ENCODE data around the gene KCNIP4. TPM values are rescaled to one million over a fixed set of nuclear protein-coding genes. Genes with fewer than 3 reads are reported as not detected.

Gene KCNIP4
- total RNA-seq, 1 donor from 2014 or later, result 0.59 TPM

GRCh38 chr4:21374641-21375368 lies 573.8 kb downstream of the KCNIP4 start:
- no peak overlapping the region for H3K27ac ChIP-seq (ENCODE audit: low read depth, low read length)
- no peaks in the 10 kb centered on the region for H3K79me2 ChIP-seq (ENCODE audit: insufficient read depth, low read length)
- H3K4me1 Mint-ChIP-seq (ENCODE audit: low read depth, unreplicated experiment), result peaks cover 7% of the 10 kb centered on the region
- no peak overlapping the region for H3K4me3 Mint-ChIP-seq (ENCODE audit: unreplicated experiment)
- no peaks in the 10 kb centered on the region for H3K36me3 Mint-ChIP-seq (ENCODE audit: low read depth, unreplicated experiment)
- DNase-seq (ENCODE audit: low read depth) (no peak), FAIRE-seq (no peak)
- H3K36me3 ChIP-seq (ENCODE audit: insufficient read depth, low read length), result no peaks in the 10 kb centered on the region
- no peaks in the 10 kb centered on the region for H4K20me1 ChIP-seq (ENCODE audit: insufficient read depth, low read length)
- no peaks in the 10 kb centered on the region for H3K4me1 ChIP-seq (ENCODE audit: insufficient read depth, low read length)
- no peaks in the 10 kb centered on the region for H3K27me3 ChIP-seq (ENCODE audit: insufficient read depth, low read length)
- H3K9me3 Mint-ChIP-seq (ENCODE audit: unreplicated experiment), result no peaks in the 10 kb centered on the region
- H3K27me3 Mint-ChIP-seq (ENCODE audit: low read depth, unreplicated experiment), result no peaks in the 10 kb centered on the region
- H3K4me3 ChIP-seq (ENCODE audit: insufficient read depth, low read depth, low read length), result no peak overlapping the region
- H3K9ac ChIP-seq (ENCODE audit: low read length), result no peak overlapping the region
- no peak for TF ChIP-seq EZH2 (IDR thresholded peaks at IDR 0.05; ENCODE audit: insufficient read depth, low read length)
- TF ChIP-seq, protein P1, sequence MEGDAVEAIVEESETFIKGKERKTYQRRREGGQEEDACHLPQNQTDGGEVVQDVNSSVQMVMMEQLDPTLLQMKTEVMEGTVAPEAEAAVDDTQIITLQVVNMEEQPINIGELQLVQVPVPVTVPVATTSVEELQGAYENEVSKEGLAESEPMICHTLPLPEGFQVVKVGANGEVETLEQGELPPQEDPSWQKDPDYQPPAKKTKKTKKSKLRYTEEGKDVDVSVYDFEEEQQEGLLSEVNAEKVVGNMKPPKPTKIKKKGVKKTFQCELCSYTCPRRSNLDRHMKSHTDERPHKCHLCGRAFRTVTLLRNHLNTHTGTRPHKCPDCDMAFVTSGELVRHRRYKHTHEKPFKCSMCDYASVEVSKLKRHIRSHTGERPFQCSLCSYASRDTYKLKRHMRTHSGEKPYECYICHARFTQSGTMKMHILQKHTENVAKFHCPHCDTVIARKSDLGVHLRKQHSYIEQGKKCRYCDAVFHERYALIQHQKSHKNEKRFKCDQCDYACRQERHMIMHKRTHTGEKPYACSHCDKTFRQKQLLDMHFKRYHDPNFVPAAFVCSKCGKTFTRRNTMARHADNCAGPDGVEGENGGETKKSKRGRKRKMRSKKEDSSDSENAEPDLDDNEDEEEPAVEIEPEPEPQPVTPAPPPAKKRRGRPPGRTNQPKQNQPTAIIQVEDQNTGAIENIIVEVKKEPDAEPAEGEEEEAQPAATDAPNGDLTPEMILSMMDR (IDR thresholded peaks at IDR 0.05; ENCODE audit: insufficient read depth, low read depth, low read length), result no peak
- no peaks in the 10 kb centered on the region for H3K9me3 ChIP-seq (ENCODE audit: insufficient read depth, low read depth, low read length)
- no peak overlapping the region for H2AFZ ChIP-seq (ENCODE audit: low read depth, low read length)
- H3K4me2 ChIP-seq (ENCODE audit: low read length), result no peak overlapping the region
- no peak overlapping the region for H3K27ac Mint-ChIP-seq (ENCODE audit: unreplicated experiment)

- no peak for DNase-seq (ENCODE audit: low read depth)
Measured at GRCh38 chr4:21367567-21367966, 581.0 kb downstream of the KCNIP4 start.

More at GRCh38 chr4:21367567-21367966, 581.0 kb downstream of the KCNIP4 start:
- H3K27ac Mint-ChIP-seq (ENCODE audit: unreplicated experiment), result no peak overlapping the region
- H3K27me3 ChIP-seq (ENCODE audit: insufficient read depth, low read length), result no peaks in the 10 kb centered on the region
- H3K27ac ChIP-seq (ENCODE audit: low read depth, low read length), result no peak overlapping the region
- TF ChIP-seq, protein P1 (IDR thresholded peaks at IDR 0.05; ENCODE audit: insufficient read depth, low read depth, low read length), result no peak
- TF ChIP-seq EZH2 (IDR thresholded peaks at IDR 0.05; ENCODE audit: insufficient read depth, low read length), result no peak
- H3K36me3 Mint-ChIP-seq (ENCODE audit: low read depth, unreplicated experiment), result no peaks in the 10 kb centered on the region
- H3K9me3 ChIP-seq (ENCODE audit: insufficient read depth, low read depth, low read length), result no peaks in the 10 kb centered on the region
- H3K9me3 Mint-ChIP-seq (ENCODE audit: unreplicated experiment), result no peaks in the 10 kb centered on the region
- no peaks in the 10 kb centered on the region for H3K4me1 ChIP-seq (ENCODE audit: insufficient read depth, low read length)
- peaks cover 3% of the 10 kb centered on the region for H3K27me3 Mint-ChIP-seq (ENCODE audit: low read depth, unreplicated experiment)
- no peaks in the 10 kb centered on the region for H4K20me1 ChIP-seq (ENCODE audit: insufficient read depth, low read length)
- H3K4me3 Mint-ChIP-seq (ENCODE audit: unreplicated experiment), result no peak overlapping the region
- no peak overlapping the region for H3K4me3 ChIP-seq (ENCODE audit: insufficient read depth, low read depth, low read length)
- no peaks in the 10 kb centered on the region for H3K36me3 ChIP-seq (ENCODE audit: insufficient read depth, low read length)
- no peak for FAIRE-seq
- H3K4me1 Mint-ChIP-seq (ENCODE audit: low read depth, unreplicated experiment), result peaks cover 21% of the 10 kb centered on the region
- no peak overlapping the region for H3K9ac ChIP-seq (ENCODE audit: low read length)
- H3K79me2 ChIP-seq (ENCODE audit: insufficient read depth, low read length), result no peaks in the 10 kb centered on the region
- H2AFZ ChIP-seq (ENCODE audit: low read depth, low read length), result no peak overlapping the region
- no peak overlapping the region for H3K4me2 ChIP-seq (ENCODE audit: low read length)
